Measurements from ENCODE around the gene SH2D2A. TPM values are rescaled to one million over a fixed set of nuclear protein-coding genes. Genes with fewer than 3 reads are reported as not detected.

Gene SH2D2A
- total and polyA plus RNA-seq, 9 of the 15 experiments (the other 6 are each of a cell fraction or from before 2014, with no cell fraction given) = 0.89 to 33.6 (median 6.9) TPM

- POLR2A ChIA-PET = interaction anchor here (0.6 to 1.1 kb wide), 2 partner anchors 14 to 250 kb away, joined by 3 to 4 read pairs; no protein-coding TSS in a partner anchor
- Histone ChIP-seq H3K9me3 (replicated peaks; ENCODE audit: control insufficient read depth, insufficient read depth, low read depth, low read length) (no peaks in the 10 kb centered on the region), H3K27ac (ENCODE audit: extremely low read depth, low read depth, low read length) (no peak overlapping the region), H3K27me3 (ENCODE audit: control insufficient read depth in 2 of 2, insufficient read depth in 2 of 2, low read length in 2 of 2) (0 out of 5 replicates have a peak, but pooled peaks cover 0 to 13% of the 10 kb centered on the region in 2 experiments), H3K4me2 (ENCODE audit: insufficient read depth, low read length) (no peak overlapping the region), H3K79me2 (ENCODE audit: control insufficient read depth, insufficient read depth, low read length) (no peaks in the 10 kb centered on the region), H3K36me3 (ENCODE audit: control insufficient read depth, insufficient read depth, low read length) (no peaks in the 10 kb centered on the region), H3K4me3 (no peak overlapping the region), H3K4me1 (replicated peaks in 1 of 2; ENCODE audit: control insufficient read depth in 2 of 2, insufficient read depth in 2 of 2, low read length in 2 of 2) (peaks cover 9 to 21% of the 10 kb centered on the region in 2 experiments; a peak in 4 of 5 replicates), H3K9me1 (ENCODE audit: control insufficient read depth, insufficient read depth, low read length) (no peaks in the 10 kb centered on the region), H4K20me1 (replicated peaks; ENCODE audit: control insufficient read depth, insufficient read depth, low read length) (no peaks in the 10 kb centered on the region), H3K9ac (ENCODE audit: insufficient read depth in 1 of 2, low read depth in 2 of 2, low read length in 2 of 2) (no peak overlapping the region; a peak in 1 of 4 replicates), H2AFZ (ENCODE audit: low read depth, low read length) (no peak overlapping the region)
- WGBS (ENCODE audit: insufficient coverage, low coverage, missing lambda C conversion rate) = 31% methylated on average over 17 of the region's 18 CpGs
- ATAC-seq = no peak
- in situ Hi-C loops (cut with MboI) = no loop called here
- no peak for FAIRE-seq
- intact Hi-C loops (cut with micrococcal nuclease) = no loop called here
- no peak for DNase-seq (ENCODE audit: extremely low read depth in 1 of 4, low spot score in 3 of 4)
- CTCF ChIA-PET (ENCODE audit: low intra/inter-chr PET ratio) = interaction anchor here (0.6 kb wide), 1 partner anchor 22 kb away, joined by 3 read pairs; no protein-coding TSS in a partner anchor
- no TSS peak for BruUV-seq (replicated peaks)
- TF ChIP-seq ZEB2 (IDR thresholded peaks at IDR 0.05) = no peak
- TF ChIP-seq E4F1 (CRISPR knock-in tag; IDR thresholded peaks at IDR 0.05; ENCODE audit: borderline replicate concordance) = no peak
- TF ChIP-seq KHSRP (IDR thresholded peaks at IDR 0.05) = no peak
- TF ChIP-seq ZNF311 (CRISPR knock-in tag; IDR thresholded peaks at IDR 0.05) = no peak
- no peak for TF ChIP-seq CUX1 (CRISPR knock-in tag; IDR thresholded peaks at IDR 0.05)
- TF ChIP-seq TAF7 (tag; IDR thresholded peaks at IDR 0.05) = no peak
- TF ChIP-seq ZNF589 (CRISPR knock-in tag; IDR thresholded peaks at IDR 0.05; ENCODE audit: low read depth) = no peak
- no peak for TF ChIP-seq IRF9 (tag; IDR thresholded peaks at IDR 0.05)
- TF ChIP-seq ZNF445 (CRISPR knock-in tag; IDR thresholded peaks at IDR 0.05; ENCODE audit: low read depth) = no peak
- no peak for TF ChIP-seq FOXJ3 (CRISPR knock-in tag; IDR thresholded peaks at IDR 0.05)
- TF ChIP-seq MYBL2 (IDR thresholded peaks at IDR 0.05; ENCODE audit: low read depth) = no peak
- no peak for TF ChIP-seq MYBL2 (CRISPR knock-in tag; IDR thresholded peaks at IDR 0.05; ENCODE audit: borderline replicate concordance)
- TF ChIP-seq THRB (CRISPR knock-in tag; conservative IDR thresholded peaks at IDR 0.05) = no peak
Observed at GRCh38 chr1:156845953-156846545, 29.4 kb upstream of the SH2D2A start.

Measured in K562 (cell line).